ENCODE data around the gene MMP25.
"Not testable (repeated sequence)": the region's sequence is repeated elsewhere in the genome, so short reads cannot be mapped to it uniquely, and the experiment has no call there.

Gene MMP25

DNA sequence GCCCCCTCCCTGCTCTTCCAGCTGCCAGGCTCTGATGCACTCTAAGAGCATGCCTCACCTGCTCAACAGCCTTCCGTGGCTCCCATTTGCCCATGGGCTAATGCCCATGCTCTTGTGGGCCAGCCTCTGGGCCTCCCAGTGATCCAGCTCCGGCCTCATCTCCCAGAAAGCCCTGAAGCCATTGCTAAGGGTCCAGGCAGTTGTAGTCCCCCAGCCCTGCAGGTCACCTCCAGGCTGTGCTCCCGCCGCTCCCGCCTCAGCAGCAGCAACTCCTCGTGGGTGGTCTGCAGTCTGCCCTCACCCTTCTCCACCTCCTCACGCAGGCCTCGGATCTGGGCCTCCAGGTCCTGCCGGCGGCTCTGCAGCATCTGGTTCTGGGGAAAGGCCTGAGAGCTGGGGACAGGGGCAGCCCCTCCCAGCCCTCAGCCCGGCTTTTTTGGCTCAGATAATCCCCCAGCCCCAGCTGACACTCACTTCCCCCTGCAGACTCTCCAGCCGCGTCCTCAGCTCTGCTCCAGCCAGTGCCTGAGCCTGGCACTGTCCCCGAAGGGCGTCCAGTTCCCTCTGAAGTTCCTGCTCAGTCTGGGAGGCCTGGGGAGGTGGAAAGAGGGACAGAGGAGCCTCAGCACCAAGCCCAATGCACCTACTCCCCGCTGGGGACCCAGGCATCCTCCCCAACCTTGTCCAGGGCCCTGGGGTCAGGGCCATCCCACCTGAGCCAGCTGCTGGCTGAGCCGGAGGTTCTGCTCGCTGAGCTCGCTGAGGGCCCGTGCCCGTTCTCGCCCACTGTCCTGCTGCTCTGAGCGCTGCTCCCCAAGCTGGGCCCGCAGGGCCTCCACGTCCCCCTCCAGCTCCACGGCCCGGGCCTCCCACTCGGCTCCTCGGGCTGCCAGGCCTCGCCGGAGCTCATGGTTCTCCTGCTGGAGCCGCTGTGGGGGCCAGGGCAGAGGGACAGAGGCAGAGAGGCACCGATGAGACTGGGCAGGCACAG lies 15.8 kb upstream of the MMP25 start:
- no peak for DNase-seq (ENCODE audit: low read depth)

GRCh38 chr16:3032624-3033023 lies 13.7 kb upstream of the MMP25 start:
- DNase-seq (ENCODE audit: low read depth): no peak

- no peak for DNase-seq (ENCODE audit: low read depth)
These were observed 10.9 kb upstream of the MMP25 start for GRCh38 chr16:3035289-3035971.

GRCh38 chr16:3035972-3036725 lies 10.2 kb upstream of the MMP25 start:
- DNase-seq (ENCODE audit: low read depth): no peak

DNA sequence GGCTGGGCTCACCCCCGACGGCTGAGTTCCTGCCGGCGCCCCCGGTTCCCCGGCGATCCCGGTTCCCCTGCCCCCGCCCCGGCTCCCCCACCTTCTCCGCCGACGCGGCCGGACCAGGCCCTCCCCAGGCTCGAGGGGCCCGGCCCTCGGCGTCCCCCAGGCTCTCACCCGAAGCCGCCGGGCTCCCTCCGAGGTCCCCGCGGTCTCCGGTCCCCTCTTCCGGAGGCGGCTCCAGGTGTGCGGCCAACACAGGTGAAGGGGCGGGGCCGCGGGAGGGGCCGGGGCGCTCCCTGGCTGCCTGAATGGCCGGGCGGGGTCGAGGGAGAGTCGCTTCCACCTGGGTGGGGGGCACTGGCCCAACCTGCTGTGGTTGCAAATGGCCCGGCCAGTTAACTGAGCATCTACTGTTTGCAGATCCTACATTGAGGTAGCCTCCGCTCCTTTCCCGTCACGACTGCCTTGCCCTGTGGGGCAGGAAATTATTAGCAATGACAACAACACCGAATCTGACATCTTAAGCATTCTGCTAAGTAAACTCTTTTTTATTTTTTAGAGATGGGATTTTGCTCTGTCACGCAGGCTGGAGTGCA lies 9.5 kb upstream of the MMP25 start, which contains the start of gene BICDL2:
BICDL2 (minus strand) TSS at position 219 of the 590 bp plus-strand sequence. CDS start 1,448 bp downstream, outside the sequence.
- DNase-seq (ENCODE audit: low read depth): no peak

DNA sequence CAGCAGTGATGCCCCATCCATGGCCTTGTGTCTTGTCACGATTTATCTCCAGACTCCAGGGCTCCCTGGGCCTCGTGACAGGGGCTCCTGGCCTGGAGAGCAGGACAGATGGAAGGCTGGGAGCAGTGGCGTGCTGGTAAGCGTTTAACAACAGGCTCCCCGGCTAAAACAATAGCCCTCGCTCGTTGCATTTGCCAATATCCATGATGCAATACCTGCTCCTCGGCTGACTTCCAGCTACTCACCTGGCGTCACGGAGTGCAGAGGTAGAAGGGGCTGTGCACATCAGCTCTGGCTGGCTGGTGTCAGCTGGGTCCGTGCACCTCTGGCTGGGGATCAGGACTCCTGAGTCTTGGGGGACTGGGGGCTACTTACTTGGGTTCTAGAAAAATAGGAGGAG lies 8.1 kb upstream of the MMP25 start:
- DNase-seq (ENCODE audit: low read depth): no peak

- no peak for DNase-seq (ENCODE audit: low read depth)
These were observed 7.5 kb upstream of the MMP25 start for GRCh38 chr16:3038896-3039295.

- no peak for DNase-seq (ENCODE audit: low read depth)
These were observed 4.0 kb upstream of the MMP25 start for GRCh38 chr16:3042376-3042775.

GRCh38 chr16:3044708-3045107 lies 1.7 kb upstream of the MMP25 start:
- DNase-seq (ENCODE audit: low read depth): no peak

GRCh38 chr16:3046641-3047386 lies 453 bp downstream of the MMP25 start:
- no peak for DNase-seq (ENCODE audit: low read depth)

GRCh38 chr16:3047387-3047720 lies 993 bp downstream of the MMP25 start:
- DNase-seq (ENCODE audit: low read depth): no peak

GRCh38 chr16:3049921-3050481 lies 3.6 kb downstream of the MMP25 start:
- DNase-seq (ENCODE audit: low read depth): no peak

DNA sequence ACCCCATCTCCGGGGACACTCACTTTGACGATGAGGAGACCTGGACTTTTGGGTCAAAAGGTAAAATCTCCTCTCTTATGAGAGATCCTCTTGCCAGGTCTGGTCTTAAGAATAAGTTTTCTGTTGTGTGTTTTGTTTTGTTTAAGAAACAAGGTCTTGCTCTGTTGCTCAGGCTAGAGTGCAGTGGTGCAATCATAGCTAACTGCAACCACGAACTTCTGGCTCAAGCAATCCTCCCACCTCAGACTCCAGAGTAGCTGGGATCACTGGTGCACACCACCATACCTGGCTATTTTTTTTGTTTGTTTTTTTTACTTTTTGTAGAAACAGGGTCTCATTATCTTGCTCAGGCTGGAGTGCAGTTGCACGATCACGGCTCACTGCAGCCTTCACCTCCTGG lies 4.1 kb downstream of the MMP25 start:
- no peak for DNase-seq (ENCODE audit: low read depth)

DNA sequence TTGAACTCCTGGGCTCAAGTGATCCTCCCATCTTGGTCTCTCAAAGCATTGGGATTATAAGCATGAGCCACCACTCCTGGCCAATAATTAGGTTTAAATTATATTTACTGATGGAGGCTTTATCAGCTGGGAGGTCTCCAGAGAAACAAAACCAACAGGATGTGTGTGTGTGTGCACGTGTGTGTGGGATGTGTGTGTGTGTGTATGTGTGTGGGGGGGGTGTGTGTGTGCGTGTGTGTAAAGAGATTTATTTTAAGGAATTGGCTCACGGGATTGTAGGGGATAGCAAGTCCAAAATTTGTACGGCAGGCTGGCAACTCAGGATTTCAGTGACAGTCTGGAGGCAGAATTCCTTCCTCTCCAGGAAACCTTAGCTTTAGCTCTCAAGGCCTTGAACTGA lies 4.6 kb downstream of the MMP25 start:
- DNase-seq (ENCODE audit: low read depth): no peak

GRCh38 chr16:3051494-3051893 lies 5.1 kb downstream of the MMP25 start:
- no peak for DNase-seq (ENCODE audit: low read depth)

GRCh38 chr16:3052571-3053329 lies 6.4 kb downstream of the MMP25 start:
- not testable (repeated sequence) for DNase-seq (ENCODE audit: low read depth)

DNA sequence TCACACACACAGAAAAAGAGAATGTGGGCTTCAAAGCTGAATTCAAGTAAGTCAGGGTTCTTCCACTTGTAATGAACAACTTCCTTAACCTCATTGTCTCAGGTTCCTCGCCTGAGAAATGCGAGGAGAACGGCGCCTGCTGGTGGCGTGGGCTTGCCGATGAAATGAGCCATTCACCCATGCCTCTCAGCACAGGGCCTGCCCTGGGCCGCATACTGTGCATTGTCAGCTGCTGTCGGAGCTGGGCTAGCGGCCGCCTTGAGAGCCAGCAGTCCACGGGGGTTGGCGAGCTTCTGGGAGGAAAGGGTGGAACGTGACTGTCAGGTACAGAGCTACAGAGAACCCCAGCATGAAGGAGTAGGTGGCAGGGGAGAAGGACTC lies 7.0 kb downstream of the MMP25 start:
- DNase-seq (ENCODE audit: low read depth): not testable (repeated sequence)

GRCh38 chr16:3054965-3055733 lies 8.8 kb downstream of the MMP25 start:
- no peak for DNase-seq (ENCODE audit: low read depth)

DNA sequence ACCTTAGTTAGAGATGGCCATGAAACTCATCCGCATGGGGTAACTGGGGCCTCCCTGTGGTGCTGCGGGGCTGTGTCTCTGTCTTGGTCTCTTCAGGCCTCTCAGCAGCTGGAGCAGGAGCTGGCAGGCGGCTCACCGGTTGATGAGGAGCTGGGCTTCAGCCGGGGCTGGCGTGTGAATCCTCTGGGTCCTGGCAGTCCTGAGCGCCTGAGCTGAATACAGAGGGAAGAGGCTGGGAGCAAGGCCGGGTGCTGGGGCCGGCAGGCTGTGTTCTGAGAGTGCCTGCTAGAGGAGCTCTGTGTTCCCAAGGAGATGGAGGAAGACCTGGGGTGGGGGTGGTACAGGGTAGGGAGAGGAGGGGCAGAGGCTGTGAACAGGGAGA lies 9.4 kb downstream of the MMP25 start:
- not testable (repeated sequence) for DNase-seq (ENCODE audit: low read depth)
